CD4-positive, alpha-beta T cell treated with Interleukin-10 for 1 hour (primary cell): ENCODE data around the gene TCF20.

ENCODE experiments used
- DNase-seq: peaks from one replicate; pipeline ENCODE4 v3.0.0-alpha.2; 2020

TCF20 gene

GRCh38 chr22:42281706-42282251 lies 11.3 kb upstream of the TCF20 start:
- no peak for DNase-seq

GRCh38 chr22:42281284-42281683 lies 10.8 kb upstream of the TCF20 start:
- DNase-seq: no peak

- DNase-seq: no peak
Observed at GRCh38 chr22:42280836-42281235, 10.4 kb upstream of the TCF20 start.

- DNase-seq: no peak
Observed at GRCh38 chr22:42280140-42280539, 9.7 kb upstream of the TCF20 start.

- DNase-seq: no peak
Observed at GRCh38 chr22:42279425-42280020, 9.1 kb upstream of the TCF20 start.

- no peak for DNase-seq
Observed at GRCh38 chr22:42277988-42278776, 7.7 kb upstream of the TCF20 start.

GRCh38 chr22:42277232-42277753 lies 6.8 kb upstream of the TCF20 start:
- no peak for DNase-seq

- no peak for DNase-seq
Observed at GRCh38 chr22:42275970-42276369, 5.5 kb upstream of the TCF20 start.

GRCh38 chr22:42275176-42275575 lies 4.7 kb upstream of the TCF20 start:
- DNase-seq: no peak

- DNase-seq: no peak
Observed at GRCh38 chr22:42273855-42274451, 3.5 kb upstream of the TCF20 start.

GRCh38 chr22:42272431-42272999 lies 2.1 kb upstream of the TCF20 start:
- DNase-seq: no peak

GRCh38 chr22:42271906-42272305 lies 1.5 kb upstream of the TCF20 start:
- no peak for DNase-seq

- DNase-seq: no peak
Observed at GRCh38 chr22:42271191-42271813, 849 bp upstream of the TCF20 start.

GRCh38 chr22:42270176-42270509 lies 310 bp downstream of the TCF20 start:
- DNase-seq: no peak

- peak; percentile 70 for DNase-seq
Observed at GRCh38 chr22:42269432-42270175, 849 bp downstream of the TCF20 start.

- DNase-seq: no peak
Observed at GRCh38 chr22:42268852-42269410, 1.5 kb downstream of the TCF20 start.

GRCh38 chr22:42265321-42265720 lies 5.1 kb downstream of the TCF20 start:
- DNase-seq: no peak

- no peak for DNase-seq
Observed at GRCh38 chr22:42263944-42264343, 6.5 kb downstream of the TCF20 start.

GRCh38 chr22:42262964-42263363 lies 7.5 kb downstream of the TCF20 start:
- DNase-seq: peak; percentile 10

GRCh38 chr22:42261296-42261695 lies 9.2 kb downstream of the TCF20 start:
- DNase-seq: no peak

- DNase-seq: no peak
Observed at GRCh38 chr22:42258126-42258525, 12.3 kb downstream of the TCF20 start.

GRCh38 chr22:42257386-42257785 lies 13.1 kb downstream of the TCF20 start:
- DNase-seq: no peak
